ENCODE data around the gene CBX8.

DNA sequence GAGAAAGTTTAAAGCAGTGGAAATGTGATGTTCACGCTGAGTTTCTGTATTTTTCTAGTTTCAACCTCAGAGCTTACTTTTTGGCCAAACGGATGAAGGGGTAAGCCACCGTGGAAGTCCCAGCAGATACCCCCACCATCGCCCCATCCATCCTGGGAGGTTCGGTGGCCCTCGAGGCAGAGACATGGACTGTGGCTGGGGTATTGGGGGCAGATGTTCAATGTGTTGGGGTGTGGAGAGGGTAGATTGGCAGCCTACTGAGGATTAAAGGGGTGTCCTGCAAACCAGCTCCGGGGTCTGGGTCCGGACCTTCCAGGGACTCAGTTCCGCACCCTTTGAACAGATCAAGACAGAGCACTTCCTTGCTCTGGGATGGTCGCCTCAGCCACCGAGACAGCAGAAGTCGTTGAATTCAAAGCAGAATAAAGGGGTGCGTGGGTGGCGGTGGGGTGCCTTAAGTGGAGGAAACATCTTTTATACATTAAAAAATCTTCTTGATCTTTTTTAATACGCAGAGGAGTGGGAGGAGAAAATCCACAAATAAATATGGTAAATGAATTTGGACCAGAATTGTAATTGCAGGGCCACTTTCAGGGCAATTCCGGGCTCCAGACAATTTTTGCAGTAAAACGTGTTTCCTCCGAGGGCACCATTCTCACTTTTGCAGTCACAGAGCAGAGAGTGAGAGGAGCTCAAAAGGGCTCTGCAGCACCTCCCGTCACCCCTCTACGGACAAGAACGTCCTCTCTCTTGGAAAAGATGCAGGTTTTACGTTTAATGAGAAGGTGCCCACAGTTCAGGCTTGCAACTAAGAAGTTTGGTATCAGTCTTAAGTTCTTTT, 8.2 kb upstream of the CBX8 start:
- TF ChIP-seq, protein P1, sequence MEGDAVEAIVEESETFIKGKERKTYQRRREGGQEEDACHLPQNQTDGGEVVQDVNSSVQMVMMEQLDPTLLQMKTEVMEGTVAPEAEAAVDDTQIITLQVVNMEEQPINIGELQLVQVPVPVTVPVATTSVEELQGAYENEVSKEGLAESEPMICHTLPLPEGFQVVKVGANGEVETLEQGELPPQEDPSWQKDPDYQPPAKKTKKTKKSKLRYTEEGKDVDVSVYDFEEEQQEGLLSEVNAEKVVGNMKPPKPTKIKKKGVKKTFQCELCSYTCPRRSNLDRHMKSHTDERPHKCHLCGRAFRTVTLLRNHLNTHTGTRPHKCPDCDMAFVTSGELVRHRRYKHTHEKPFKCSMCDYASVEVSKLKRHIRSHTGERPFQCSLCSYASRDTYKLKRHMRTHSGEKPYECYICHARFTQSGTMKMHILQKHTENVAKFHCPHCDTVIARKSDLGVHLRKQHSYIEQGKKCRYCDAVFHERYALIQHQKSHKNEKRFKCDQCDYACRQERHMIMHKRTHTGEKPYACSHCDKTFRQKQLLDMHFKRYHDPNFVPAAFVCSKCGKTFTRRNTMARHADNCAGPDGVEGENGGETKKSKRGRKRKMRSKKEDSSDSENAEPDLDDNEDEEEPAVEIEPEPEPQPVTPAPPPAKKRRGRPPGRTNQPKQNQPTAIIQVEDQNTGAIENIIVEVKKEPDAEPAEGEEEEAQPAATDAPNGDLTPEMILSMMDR (conservative IDR thresholded peaks at IDR 0.05 in 1 of 2, IDR thresholded peaks at IDR 0.05 in 1 of 2; ENCODE audit: extremely low read depth in 1 of 2, insufficient read depth in 1 of 2, low read depth in 1 of 2, low read length in 2 of 2): no peak
- TF ChIP-seq EZH2 (IDR thresholded peaks at IDR 0.05; ENCODE audit: borderline replicate concordance, low read length): no peak

All from mammary epithelial cell (primary cell).